ENCODE results near the gene KAT2B. TPM values are rescaled to one million over a fixed set of nuclear protein-coding genes. Genes with fewer than 3 reads are reported as not detected.

KAT2B gene
- total and polyA plus RNA-seq, 10 donors = 13.6 to 64.3 (median 54.1) TPM

DNA sequence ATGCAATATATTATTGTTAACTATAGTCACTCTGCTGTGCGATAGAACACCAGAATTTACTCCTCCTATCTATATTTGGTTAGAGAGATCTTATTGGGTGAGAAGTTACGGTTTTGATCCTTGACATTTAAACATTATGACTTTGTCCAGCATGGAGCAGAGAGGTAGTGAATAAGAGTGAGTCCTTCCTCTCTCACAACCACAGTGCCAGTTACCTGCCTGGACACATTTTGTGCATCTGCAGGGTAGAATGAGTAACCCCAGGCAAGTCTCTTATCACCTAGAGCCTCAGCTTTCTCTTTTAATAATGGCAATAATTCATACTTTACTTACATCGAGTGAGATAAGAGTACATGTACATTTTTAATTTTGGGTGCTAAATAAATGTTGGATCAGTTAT is 24.1 kb downstream of the KAT2B start:
- no peaks in the 10 kb centered on the region for H3K27me3 ChIP-seq (replicated peaks in 1 of 7)
- no peak overlapping the region for H3K4me3 ChIP-seq
- 91 to 96% (median 94%) methylated on average over 3 of the region's 3 CpGs for WGBS, 5 donors
- no peak overlapping the region for H3K27ac ChIP-seq
- peaks cover 0 to 79% (median 27%) of the 10 kb centered on the region in 6 donors for H3K4me1 ChIP-seq
- no peaks in the 10 kb centered on the region for H3K36me3 ChIP-seq
- TF ChIP-seq POLR2AphosphoS5 (IDR thresholded peaks at IDR 0.05) = no peak
- no peak for TF ChIP-seq POLR2A (IDR thresholded peaks at IDR 0.05)
- TF ChIP-seq, protein P1, sequence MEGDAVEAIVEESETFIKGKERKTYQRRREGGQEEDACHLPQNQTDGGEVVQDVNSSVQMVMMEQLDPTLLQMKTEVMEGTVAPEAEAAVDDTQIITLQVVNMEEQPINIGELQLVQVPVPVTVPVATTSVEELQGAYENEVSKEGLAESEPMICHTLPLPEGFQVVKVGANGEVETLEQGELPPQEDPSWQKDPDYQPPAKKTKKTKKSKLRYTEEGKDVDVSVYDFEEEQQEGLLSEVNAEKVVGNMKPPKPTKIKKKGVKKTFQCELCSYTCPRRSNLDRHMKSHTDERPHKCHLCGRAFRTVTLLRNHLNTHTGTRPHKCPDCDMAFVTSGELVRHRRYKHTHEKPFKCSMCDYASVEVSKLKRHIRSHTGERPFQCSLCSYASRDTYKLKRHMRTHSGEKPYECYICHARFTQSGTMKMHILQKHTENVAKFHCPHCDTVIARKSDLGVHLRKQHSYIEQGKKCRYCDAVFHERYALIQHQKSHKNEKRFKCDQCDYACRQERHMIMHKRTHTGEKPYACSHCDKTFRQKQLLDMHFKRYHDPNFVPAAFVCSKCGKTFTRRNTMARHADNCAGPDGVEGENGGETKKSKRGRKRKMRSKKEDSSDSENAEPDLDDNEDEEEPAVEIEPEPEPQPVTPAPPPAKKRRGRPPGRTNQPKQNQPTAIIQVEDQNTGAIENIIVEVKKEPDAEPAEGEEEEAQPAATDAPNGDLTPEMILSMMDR (IDR thresholded peaks at IDR 0.05 in 8 of 11, conservative IDR thresholded peaks at IDR 0.05 in 3 of 11) = no peak
- no peak for DNase-seq
- intact Hi-C loops (cut with DNase I; ENCODE audit: low total_unique reads) = no loop called here
- H3K9me3 ChIP-seq = no peaks in the 10 kb centered on the region

DNA sequence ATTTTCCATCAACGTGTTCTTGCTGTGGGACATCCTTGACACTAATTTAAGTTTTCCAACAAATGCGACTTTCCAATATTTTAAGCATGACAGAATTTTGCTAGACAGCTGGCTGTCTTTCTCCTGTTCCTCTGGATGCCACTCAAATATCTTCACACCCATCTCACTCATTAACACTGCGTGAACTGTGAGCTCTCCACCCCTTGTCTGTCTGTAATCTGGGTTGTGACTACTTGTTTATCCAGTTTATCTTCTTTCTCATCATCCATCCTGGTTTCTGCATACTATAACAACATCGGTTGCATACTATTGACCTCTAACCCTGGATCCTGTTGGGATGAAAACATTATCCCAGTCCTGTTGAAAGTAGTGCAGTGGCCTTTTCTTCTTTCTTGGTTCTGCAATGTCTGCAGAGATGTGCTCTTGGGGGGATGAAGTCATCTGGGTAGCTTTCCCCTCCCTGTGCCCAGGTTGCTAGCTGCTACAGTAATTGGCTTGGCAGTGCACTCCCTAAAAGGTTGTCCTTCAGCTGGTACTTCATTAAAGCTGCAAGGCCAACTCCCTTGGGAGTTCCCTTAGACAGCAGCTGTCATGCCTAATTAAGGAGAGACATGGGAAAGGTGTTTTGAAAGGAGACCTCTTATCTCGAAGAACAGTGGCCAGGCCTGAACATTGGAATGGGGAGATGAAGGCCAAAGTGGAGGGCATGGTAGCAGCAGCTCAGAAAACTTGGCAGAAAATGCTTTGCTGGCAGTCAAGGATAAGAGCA is 24.7 kb downstream of the KAT2B start:
- Histone ChIP-seq H3K4me1 (peaks cover 0 to 73% (median 25%) of the 10 kb centered on the region in 6 donors), H3K9me3 (no peaks in the 10 kb centered on the region), H3K27me3 (replicated peaks in 1 of 7) (no peaks in the 10 kb centered on the region), H3K27ac (no peak overlapping the region), H3K4me3 (no peak overlapping the region), H3K36me3 (peaks cover 0 to 3% (median 0%) of the 10 kb centered on the region in 6 donors)
- intact Hi-C loops (cut with DNase I; ENCODE audit: low total_unique reads) = no loop called here
- 68 to 83% (median 78%) methylated on average over 5 of the region's 5 CpGs for WGBS, 5 donors
- TF ChIP-seq POLR2AphosphoS5 (IDR thresholded peaks at IDR 0.05) (no peak), POLR2A (IDR thresholded peaks at IDR 0.05) (no peak)
- TF ChIP-seq, protein P1 (IDR thresholded peaks at IDR 0.05 in 8 of 11, conservative IDR thresholded peaks at IDR 0.05 in 3 of 11) = no peak
- no peak for DNase-seq

DNA sequence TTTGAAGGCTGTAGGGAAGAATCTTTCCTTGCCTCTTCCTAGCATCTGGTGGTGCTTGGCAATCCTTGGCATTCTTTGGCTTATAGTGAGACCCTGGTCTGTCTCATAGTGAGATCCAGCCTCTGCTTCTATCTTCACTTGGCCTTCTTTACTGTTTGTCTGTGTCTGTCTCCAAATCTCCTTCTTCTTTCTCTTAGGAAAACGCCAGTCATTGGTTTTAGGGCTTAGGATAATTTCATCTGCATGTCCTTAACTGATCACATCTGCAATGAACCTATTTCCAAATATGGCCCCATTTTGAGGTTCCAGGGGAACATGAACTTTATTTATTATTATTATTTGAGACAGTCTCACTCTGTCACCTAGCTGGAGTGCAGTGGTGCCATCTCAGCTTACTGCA is 25.8 kb downstream of the KAT2B start:
- Histone ChIP-seq H3K27ac (no peak overlapping the region), H3K4me1 (peaks cover 0 to 62% (median 15%) of the 10 kb centered on the region in 6 donors), H3K36me3 (peaks cover 0 to 3% (median 0%) of the 10 kb centered on the region in 6 donors), H3K4me3 (no peak overlapping the region), H3K9me3 (no peaks in the 10 kb centered on the region), H3K27me3 (replicated peaks in 1 of 7) (no peaks in the 10 kb centered on the region)
- TF ChIP-seq POLR2AphosphoS5 (IDR thresholded peaks at IDR 0.05) (no peak), POLR2A (IDR thresholded peaks at IDR 0.05) (no peak)
- TF ChIP-seq, protein P1 (IDR thresholded peaks at IDR 0.05 in 8 of 11, conservative IDR thresholded peaks at IDR 0.05 in 3 of 11) = no peak
- DNase-seq = no peak
- 90 to 100% (median 93%) methylated on average over 1 of the region's 1 CpG for WGBS, 5 donors
- intact Hi-C loops (cut with DNase I; ENCODE audit: low total_unique reads) = no loop called here

DNA sequence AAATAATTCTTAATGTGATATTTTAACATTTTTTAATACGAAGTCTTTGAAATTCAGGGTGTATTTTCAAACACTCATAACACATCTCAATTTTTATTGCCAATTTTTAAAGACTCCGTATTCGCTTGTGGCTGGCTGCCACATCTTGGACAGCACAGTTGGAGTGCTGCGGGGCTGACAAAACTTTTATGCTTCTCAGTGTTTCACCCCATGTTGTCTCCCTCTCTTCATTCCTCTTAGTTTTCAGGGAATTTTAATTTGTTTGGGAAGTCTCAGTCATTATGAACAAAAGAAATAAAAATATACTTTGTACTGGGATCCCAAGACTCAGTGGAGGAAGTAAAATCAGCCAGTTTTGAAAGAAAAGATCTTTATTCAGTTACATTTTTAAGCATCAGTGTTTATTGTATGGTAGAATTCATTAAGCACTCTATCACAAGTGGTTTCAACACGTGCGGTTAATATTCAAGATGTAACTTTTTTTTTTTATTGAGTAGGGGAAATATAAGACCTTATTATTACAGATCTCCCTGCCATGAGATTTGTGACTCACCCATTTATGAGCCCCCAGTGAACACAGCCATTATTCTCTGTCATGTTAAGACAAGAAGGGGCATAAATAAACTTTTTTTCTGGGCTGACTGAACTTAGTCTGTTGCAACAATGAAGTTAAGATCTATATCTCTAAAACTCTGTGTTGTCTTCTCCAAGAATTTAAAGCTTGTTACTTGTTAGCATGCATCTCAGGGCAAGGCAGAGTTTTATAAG is 26.8 kb downstream of the KAT2B start:
- peaks cover 0 to 58% (median 11%) of the 10 kb centered on the region in 6 donors for H3K4me1 ChIP-seq
- no peak for DNase-seq
- intact Hi-C loops (cut with DNase I; ENCODE audit: low total_unique reads) = no loop called here
- H3K27ac ChIP-seq = no peak overlapping the region
- H3K9me3 ChIP-seq = no peaks in the 10 kb centered on the region
- peaks cover 0 to 12% (median 0%) of the 10 kb centered on the region in 6 donors for H3K36me3 ChIP-seq
- no peaks in the 10 kb centered on the region for H3K27me3 ChIP-seq (replicated peaks in 1 of 7)
- WGBS, 5 donors = 80 to 86% (median 81%) methylated on average over 6 of the region's 6 CpGs
- TF ChIP-seq POLR2A (IDR thresholded peaks at IDR 0.05) (no peak), POLR2AphosphoS5 (IDR thresholded peaks at IDR 0.05) (no peak)
- TF ChIP-seq, protein P1 (IDR thresholded peaks at IDR 0.05 in 8 of 11, conservative IDR thresholded peaks at IDR 0.05 in 3 of 11) = no peak
- H3K4me3 ChIP-seq = no peak overlapping the region
